SK-N-SH (cell line): Measurements from ENCODE around the gene ERC2. TPM values are rescaled to one million over a fixed set of nuclear protein-coding genes. Genes with fewer than 3 reads are reported as not detected.

Experiments used
- CTCF ChIA-PET: fragments of 300-600, 350-600 bp; formaldehyde crosslinking; extraction: SDS; loops from one replicate; lab custom pipeline; 2021; lab: Yijun Ruan, JAX
- POLR2A ChIA-PET: fragments of 350-600 bp; sonication (Branson Sonifier 250); formaldehyde crosslinking; extraction: SDS; loops from one replicate; lab custom pipeline; 2020; ENCODE audit warnings: antibody characterized with exemption, inconsistent platforms; lab: Yijun Ruan, JAX
- DNase-seq: peaks from one replicate; pipeline ENCODE4 v3.0.0; 2012
- H2AFZ ChIP-seq: fragments of 200-600 bp; sonication (generic); 2 replicates; pipeline ENCODE4 v1.8.1; 2016; ENCODE audit warnings: antibody characterized with exemption, mild to moderate bottlenecking, low read depth
- H3F3A ChIP-seq: fragments of 200-600 bp; sonication (generic); replicated peaks from 2 replicates; pipeline ENCODE3; 2016; ENCODE audit warnings: antibody characterized with exemption, mild to moderate bottlenecking; ENCODE audit not compliant: insufficient read depth
- H3K27ac ChIP-seq, 2 experiments: fragments of 200-500 bp in 1 of 2; fragments of 200-600 bp in 1 of 2; sonication (Bioruptor generic) in 1 of 2; sonication (generic), shearing (Covaris generic) in 1 of 2; 2 replicates each; pipeline versions ENCODE4 v1.5.1 to v1.6.1; 2014 to 2016; ENCODE audit warnings: low read depth in 2 of 2, inconsistent platforms in 1 of 2, low read length in 1 of 2, mild to moderate bottlenecking in 1 of 2, mixed read lengths in 1 of 2
- H3K27me3 ChIP-seq: fragments of 200-600 bp; sonication (generic), shearing (Covaris generic); 2 replicates; pipeline ENCODE4 v1.6.1; 2016; ENCODE audit warnings: mixed run types; ENCODE audit not compliant: insufficient read depth
- H3K36me3 ChIP-seq, 2 experiments: fragments of 200-500 bp in 1 of 2; fragments of 200-600 bp in 1 of 2; sonication (Bioruptor generic) in 1 of 2; sonication (generic) in 1 of 2; replicated peaks in 1 of 2; 2 replicates each; pipeline versions ENCODE3 to v1.5.1; 2014 to 2016; ENCODE audit warnings: low read length in 1 of 2, mild to moderate bottlenecking in 1 of 2; ENCODE audit not compliant: insufficient read depth in 2 of 2, control insufficient read depth in 1 of 2
- H3K4me1 ChIP-seq, 2 experiments: fragments of 200-500 bp in 1 of 2; fragments of 200-600 bp in 1 of 2; sonication (Bioruptor generic) in 1 of 2; sonication (generic), shearing (Covaris generic) in 1 of 2; 2 replicates each; pipeline versions ENCODE4 v1.5.1 to v1.6.1; 2014 to 2016; ENCODE audit warnings: low read depth in 1 of 2, low read length in 1 of 2, mixed run types in 1 of 2; ENCODE audit not compliant: insufficient read depth in 2 of 2, control insufficient read depth in 1 of 2
- H3K4me2 ChIP-seq: fragments of 200-600 bp; sonication (generic), shearing (Covaris generic); 2 replicates; pipeline ENCODE4 v1.6.1; 2017; ENCODE audit warnings: mixed run types
- H3K4me3 ChIP-seq, 2 experiments: fragments of 200-500 bp in 1 of 2; fragments of 200-600 bp in 1 of 2; sonication (Bioruptor generic) in 1 of 2; sonication (generic), shearing (Covaris generic) in 1 of 2; 2 replicates each; pipeline versions ENCODE4 v1.5.1 to v1.8.1; 2014 to 2016; ENCODE audit warnings: low read depth in 2 of 2, inconsistent platforms in 1 of 2, low read length in 1 of 2, mild to moderate bottlenecking in 1 of 2, mixed read lengths in 1 of 2, moderate library complexity in 1 of 2
- H3K79me2 ChIP-seq: fragments of 200-600 bp; sonication (generic); 2 replicates; pipeline ENCODE4 v1.8.1; 2017; ENCODE audit warnings: mild to moderate bottlenecking; ENCODE audit not compliant: insufficient read depth
- H3K9ac ChIP-seq: fragments of 200-600 bp; sonication (generic); 2 replicates; pipeline ENCODE4 v1.6.1; 2017; ENCODE audit warnings: mixed run types
- H3K9me2 ChIP-seq: fragments of 200-600 bp; sonication (generic); 2 replicates; pipeline ENCODE4 v1.6.1; 2017; ENCODE audit warnings: mixed run types
- H3K9me3 ChIP-seq: fragments of 200-600 bp; sonication (generic); 2 replicates; pipeline ENCODE4 v1.6.1; 2017; ENCODE audit warnings: mixed run types, mild to moderate bottlenecking, moderate library complexity
- H4K20me1 ChIP-seq: fragments of 200-600 bp; sonication (generic); 2 replicates; pipeline ENCODE4 v1.6.1; 2017; ENCODE audit warnings: mild to moderate bottlenecking, mixed run types; ENCODE audit not compliant: insufficient read depth
- CTCF ChIP-seq: fragments of 200-600 bp; sonication (generic); IDR thresholded peaks from 2 replicates; pipeline ENCODE4 v1.6.1; 2017; ENCODE audit warnings: antibody characterized with exemption, mild to moderate bottlenecking, moderate library complexity
- ELF1 ChIP-seq: IDR thresholded peaks from 2 replicates; pipeline ENCODE4 v1.4.0; 2012
- FOSL2 ChIP-seq: IDR thresholded peaks from 2 replicates; pipeline ENCODE4 v1.4.0; 2012; ENCODE audit warnings: low read depth, mild to moderate bottlenecking, moderate library complexity, borderline replicate concordance
- FOXJ3 ChIP-seq: sonication (generic); formaldehyde crosslinking; IDR thresholded peaks from 2 replicates; pipeline ENCODE4 v1.5.1; 2020; ENCODE audit warnings: mild to moderate bottlenecking, missing genetic modification reagents
- FOXM1 ChIP-seq: IDR thresholded peaks from 2 replicates; pipeline ENCODE4 v1.4.0; 2012; ENCODE audit warnings: low read depth, mild to moderate bottlenecking
- GABPA ChIP-seq: IDR thresholded peaks from 2 replicates; pipeline ENCODE4 v1.4.0; 2012; ENCODE audit warnings: low read depth, mild to moderate bottlenecking
- JUND ChIP-seq: IDR thresholded peaks from 2 replicates; pipeline ENCODE4 v1.4.0; 2012
- MXI1 ChIP-seq: IDR thresholded peaks from 2 replicates; pipeline ENCODE4 v1.6.1; 2012; ENCODE audit warnings: mild to moderate bottlenecking, low read depth, low read length, improper control_type of control experiment
- REST ChIP-seq: IDR thresholded peaks from 2 replicates; pipeline ENCODE4 v1.6.1; 2012; ENCODE audit warnings: mild to moderate bottlenecking, low read depth, low read length, moderate library complexity
- RXRA ChIP-seq: IDR thresholded peaks from 2 replicates; pipeline ENCODE4 v1.4.0; 2012; ENCODE audit warnings: low read depth, mild to moderate bottlenecking, borderline replicate concordance
- SIN3A ChIP-seq: IDR thresholded peaks from 2 replicates; pipeline ENCODE4 v1.6.1; 2012; ENCODE audit warnings: low read depth, mild to moderate bottlenecking, low read length, moderate library complexity, borderline replicate concordance
- SMC3 ChIP-seq: IDR thresholded peaks from 2 replicates; pipeline ENCODE4 v1.6.1; 2012; ENCODE audit warnings: low read depth, low read length, improper control_type of control experiment
- TCF12 ChIP-seq: IDR thresholded peaks from 2 replicates; pipeline ENCODE4 v1.4.0; 2012
- TEAD4 ChIP-seq: IDR thresholded peaks from 2 replicates; pipeline ENCODE4 v1.4.0; 2012; ENCODE audit warnings: mild to moderate bottlenecking, borderline replicate concordance; ENCODE audit not compliant: insufficient read depth
- USF1 ChIP-seq: IDR thresholded peaks from 2 replicates; pipeline ENCODE4 v1.4.0; 2012; ENCODE audit warnings: low read depth, borderline replicate concordance
- WGBS: methylation state at CpG from one replicate; pipeline ENCODE4 v1.1.6; 2017; ENCODE audit warnings: low lambda C conversion rate; 5-methylcytosine and 5-hydroxymethylcytosine counted together
- polyA plus RNA-seq, 3 experiments: library from polyadenylated mRNA; depleted of rRNA; stranded (reverse); fragments of >200 nt; gene quantifications; 2 replicates each; pipeline ENCODE4 v1.2.3, GENCODE V29; 2012
- TF ChIP-seq, protein P1 (sequence below): fragments of 150-350 bp; IDR thresholded peaks from 2 replicates; pipeline ENCODE4 v1.6.1; 2017; ENCODE audit warnings: antibody characterized with exemption, low read length, low read depth, borderline replicate concordance

Gene ERC2
- polyA plus RNA-seq, 1 of the 3 experiments (the other 2 are of a cell fraction), result 1.6 TPM

DNA sequence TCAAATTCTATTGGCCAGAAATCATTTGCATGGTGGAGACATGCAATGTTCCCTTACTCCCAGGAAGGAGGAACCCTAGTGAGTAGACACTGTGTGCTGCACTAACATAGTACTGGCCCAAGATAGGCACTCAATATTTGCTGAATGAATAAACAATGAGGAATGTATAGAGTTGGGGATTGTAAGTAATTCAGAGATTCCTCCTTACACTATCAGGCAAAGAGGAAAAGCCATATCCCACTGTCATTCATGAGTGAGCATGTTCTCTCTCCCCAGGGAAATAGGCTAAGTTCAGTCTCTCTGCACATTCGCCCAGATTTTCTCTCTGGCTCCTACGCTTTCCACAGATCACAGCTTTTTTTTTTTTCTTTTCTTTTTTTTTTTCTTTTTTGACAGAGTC, 826.3 kb downstream of the ERC2 start:
- Histone ChIP-seq H3K4me3 (no peak overlapping the region), H4K20me1 (no peaks in the 10 kb centered on the region), H3K4me1 (no peaks in the 10 kb centered on the region), H3F3A (no peaks in the 10 kb centered on the region), H3K36me3 (no peaks in the 10 kb centered on the region), H3K9me3 (no peaks in the 10 kb centered on the region), H2AFZ (no peak overlapping the region), H3K4me2 (no peak overlapping the region), H3K79me2 (no peaks in the 10 kb centered on the region), H3K9me2 (no peaks in the 10 kb centered on the region), H3K9ac (no peak overlapping the region), H3K27me3 (no peaks in the 10 kb centered on the region), H3K27ac (no peak overlapping the region)
- POLR2A ChIA-PET, result no interaction called here
- TF ChIP-seq SIN3A (no peak), REST (no peak), RXRA (no peak), CTCF (no peak), FOXJ3 (CRISPR knock-in tag) (no peak), FOXM1 (no peak), USF1 (no peak), JUND (no peak), MXI1 (no peak), TEAD4 (no peak), TCF12 (no peak), GABPA (no peak), SMC3 (no peak), ELF1 (no peak), FOSL2 (no peak)
- TF ChIP-seq, protein P1, sequence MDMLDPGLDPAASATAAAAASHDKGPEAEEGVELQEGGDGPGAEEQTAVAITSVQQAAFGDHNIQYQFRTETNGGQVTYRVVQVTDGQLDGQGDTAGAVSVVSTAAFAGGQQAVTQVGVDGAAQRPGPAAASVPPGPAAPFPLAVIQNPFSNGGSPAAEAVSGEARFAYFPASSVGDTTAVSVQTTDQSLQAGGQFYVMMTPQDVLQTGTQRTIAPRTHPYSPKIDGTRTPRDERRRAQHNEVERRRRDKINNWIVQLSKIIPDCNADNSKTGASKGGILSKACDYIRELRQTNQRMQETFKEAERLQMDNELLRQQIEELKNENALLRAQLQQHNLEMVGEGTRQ, result no peak
- CTCF ChIA-PET, result no interaction called here
- 51% methylated on average over 2 of the region's 2 CpGs for WGBS
- no peak for DNase-seq
